Measurements from ENCODE around the gene FAM221B. TPM values are rescaled to one million over a fixed set of nuclear protein-coding genes. Genes with fewer than 3 reads are reported as not detected.

Gene FAM221B
- total RNA-seq, 6 donors from 2014 or later, result 0.10 to 0.15 TPM; not detected in 4

DNA sequence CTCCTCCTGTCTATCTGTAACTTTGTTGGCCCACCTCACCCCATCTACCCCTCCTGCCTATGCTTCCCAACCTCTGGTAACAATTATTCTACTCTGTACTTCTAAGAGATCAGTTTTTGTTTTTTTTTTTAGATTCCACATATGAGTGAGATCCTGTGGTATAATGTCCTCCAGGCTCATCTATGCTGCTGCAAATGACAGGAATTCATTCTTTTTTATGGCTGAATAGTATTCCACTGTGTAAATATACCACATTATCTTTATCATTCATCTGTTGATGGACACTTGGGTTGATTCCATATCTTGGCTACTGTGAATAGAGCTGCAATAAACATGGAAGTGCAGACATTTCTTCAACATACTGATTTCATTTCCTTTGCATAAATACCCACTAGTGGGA, 45.1 kb downstream of the FAM221B start:
- Histone ChIP-seq H3K36me3 (peaks cover 0 to 5% (median 0%) of the 10 kb centered on the region in 4 donors), H3K27ac (no peak overlapping the region), H3K27me3 (no peaks in the 10 kb centered on the region), H3K9me3 (no peaks in the 10 kb centered on the region), H3K4me1 (no peaks in the 10 kb centered on the region), H3K4me3 (no peak overlapping the region)
- TF ChIP-seq POLR2AphosphoS5 (IDR thresholded peaks at IDR 0.05) (no peak), EP300 (IDR thresholded peaks at IDR 0.05) (no peak), POLR2A (IDR thresholded peaks at IDR 0.05) (no peak)
- TF ChIP-seq, protein P1, sequence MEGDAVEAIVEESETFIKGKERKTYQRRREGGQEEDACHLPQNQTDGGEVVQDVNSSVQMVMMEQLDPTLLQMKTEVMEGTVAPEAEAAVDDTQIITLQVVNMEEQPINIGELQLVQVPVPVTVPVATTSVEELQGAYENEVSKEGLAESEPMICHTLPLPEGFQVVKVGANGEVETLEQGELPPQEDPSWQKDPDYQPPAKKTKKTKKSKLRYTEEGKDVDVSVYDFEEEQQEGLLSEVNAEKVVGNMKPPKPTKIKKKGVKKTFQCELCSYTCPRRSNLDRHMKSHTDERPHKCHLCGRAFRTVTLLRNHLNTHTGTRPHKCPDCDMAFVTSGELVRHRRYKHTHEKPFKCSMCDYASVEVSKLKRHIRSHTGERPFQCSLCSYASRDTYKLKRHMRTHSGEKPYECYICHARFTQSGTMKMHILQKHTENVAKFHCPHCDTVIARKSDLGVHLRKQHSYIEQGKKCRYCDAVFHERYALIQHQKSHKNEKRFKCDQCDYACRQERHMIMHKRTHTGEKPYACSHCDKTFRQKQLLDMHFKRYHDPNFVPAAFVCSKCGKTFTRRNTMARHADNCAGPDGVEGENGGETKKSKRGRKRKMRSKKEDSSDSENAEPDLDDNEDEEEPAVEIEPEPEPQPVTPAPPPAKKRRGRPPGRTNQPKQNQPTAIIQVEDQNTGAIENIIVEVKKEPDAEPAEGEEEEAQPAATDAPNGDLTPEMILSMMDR (IDR thresholded peaks at IDR 0.05), result no peak
- ATAC-seq (ENCODE audit: low FRiP score in 2 of 2), result no peak
- no peak for DNase-seq

DNA sequence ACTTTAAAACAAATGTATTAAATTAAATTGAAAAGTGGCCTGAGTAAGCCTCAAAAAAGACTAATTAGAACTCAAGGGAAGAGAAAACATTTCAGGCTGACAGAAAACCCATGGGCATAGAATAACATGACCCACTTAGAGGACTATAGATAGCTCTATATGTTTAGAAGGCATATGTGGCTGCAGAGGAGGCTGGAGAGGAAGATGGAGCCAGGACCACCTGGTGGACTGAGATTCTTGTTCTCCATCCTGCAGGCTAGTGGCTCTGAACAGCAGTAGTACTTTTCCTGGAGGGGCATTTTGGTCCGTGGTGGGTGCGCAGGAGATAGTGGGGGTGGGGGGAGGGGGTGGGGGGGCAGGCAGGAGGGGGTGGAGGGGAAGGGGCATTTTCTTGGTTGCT, 47.5 kb downstream of the FAM221B start:
- no peak overlapping the region for H3K4me3 ChIP-seq
- no peak for ATAC-seq (ENCODE audit: low FRiP score in 2 of 2)
- H3K9me3 ChIP-seq, result no peaks in the 10 kb centered on the region
- no peak for DNase-seq
- H3K27ac ChIP-seq, result no peak overlapping the region
- no peaks in the 10 kb centered on the region for H3K27me3 ChIP-seq
- TF ChIP-seq, protein P1 (IDR thresholded peaks at IDR 0.05), result no peak
- TF ChIP-seq POLR2AphosphoS5 (IDR thresholded peaks at IDR 0.05) (no peak), EP300 (IDR thresholded peaks at IDR 0.05) (no peak), POLR2A (IDR thresholded peaks at IDR 0.05) (no peak)
- peaks cover 0 to 5% (median 0%) of the 10 kb centered on the region in 4 donors for H3K36me3 ChIP-seq
- no peaks in the 10 kb centered on the region for H3K4me1 ChIP-seq
- 75 to 80% methylated on average over 1 to 2 of the region's 2 CpGs for WGBS, 2 donors

DNA sequence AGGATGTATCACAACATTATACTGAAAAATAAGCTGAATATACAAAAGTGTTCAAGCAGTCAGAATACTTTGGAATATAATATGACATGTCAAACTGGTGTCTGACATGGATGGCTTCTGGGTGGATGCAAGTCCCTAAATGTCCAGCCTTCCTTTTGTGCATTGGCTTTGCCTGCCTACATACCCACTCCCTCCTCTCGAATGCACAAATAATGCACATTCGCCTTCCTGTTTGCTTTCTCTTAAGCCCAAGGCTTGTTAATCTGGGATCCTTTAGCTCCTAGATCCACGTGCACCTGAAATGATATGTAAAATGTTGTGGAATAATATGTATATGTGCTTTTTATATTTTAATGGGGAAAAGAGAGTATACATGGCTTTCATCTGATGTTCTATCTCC, 50.0 kb downstream of the FAM221B start:
- H3K4me1 ChIP-seq, result peaks cover 0 to 3% (median 0%) of the 10 kb centered on the region in 4 donors
- H3K36me3 ChIP-seq, result no peaks in the 10 kb centered on the region
- DNase-seq (no peak), ATAC-seq (ENCODE audit: low FRiP score in 2 of 2) (no peak)
- TF ChIP-seq POLR2AphosphoS5 (IDR thresholded peaks at IDR 0.05) (no peak), POLR2A (IDR thresholded peaks at IDR 0.05) (no peak), EP300 (IDR thresholded peaks at IDR 0.05) (no peak)
- TF ChIP-seq, protein P1 (IDR thresholded peaks at IDR 0.05), result no peak
- no peaks in the 10 kb centered on the region for H3K27me3 ChIP-seq
- H3K27ac ChIP-seq, result no peak overlapping the region
- no peak overlapping the region for H3K4me3 ChIP-seq
- 89 to 90% methylated on average over 3 of the region's 3 CpGs for WGBS, 2 donors
- no peaks in the 10 kb centered on the region for H3K9me3 ChIP-seq

DNA sequence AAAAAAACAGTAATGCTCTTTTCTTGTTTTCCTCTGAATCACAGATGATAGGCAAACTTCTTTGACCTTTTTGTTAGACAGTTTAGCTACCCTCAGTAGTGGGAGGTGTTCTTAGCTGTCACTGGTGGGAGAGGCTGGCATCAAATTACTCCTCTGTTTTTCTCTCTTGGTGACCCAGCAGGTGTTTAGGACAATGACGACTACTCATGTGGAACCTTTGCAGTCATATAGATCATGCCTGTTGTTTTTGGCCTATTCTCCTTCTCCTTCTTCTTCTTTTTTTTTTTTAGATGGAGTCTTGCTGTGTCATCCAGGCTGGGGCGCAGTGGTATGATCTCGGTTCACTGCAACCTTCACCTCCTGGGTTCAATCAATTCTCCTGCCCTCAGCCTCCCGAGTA, 52.5 kb downstream of the FAM221B start:
- DNase-seq (no peak), ATAC-seq (ENCODE audit: low FRiP score in 2 of 2) (no peak)
- H3K27ac ChIP-seq, result no peak overlapping the region
- no peaks in the 10 kb centered on the region for H3K9me3 ChIP-seq
- TF ChIP-seq POLR2A (IDR thresholded peaks at IDR 0.05) (no peak), POLR2AphosphoS5 (IDR thresholded peaks at IDR 0.05) (no peak), EP300 (IDR thresholded peaks at IDR 0.05) (no peak)
- TF ChIP-seq, protein P1 (IDR thresholded peaks at IDR 0.05), result no peak
- H3K4me3 ChIP-seq, result no peak overlapping the region
- peaks cover 12 to 15% (median 13%) of the 10 kb centered on the region in 4 donors for H3K4me1 ChIP-seq
- 74 to 78% methylated on average over 4 of the region's 4 CpGs for WGBS, 2 donors
- H3K36me3 ChIP-seq, result no peaks in the 10 kb centered on the region
- H3K27me3 ChIP-seq, result no peaks in the 10 kb centered on the region

DNA sequence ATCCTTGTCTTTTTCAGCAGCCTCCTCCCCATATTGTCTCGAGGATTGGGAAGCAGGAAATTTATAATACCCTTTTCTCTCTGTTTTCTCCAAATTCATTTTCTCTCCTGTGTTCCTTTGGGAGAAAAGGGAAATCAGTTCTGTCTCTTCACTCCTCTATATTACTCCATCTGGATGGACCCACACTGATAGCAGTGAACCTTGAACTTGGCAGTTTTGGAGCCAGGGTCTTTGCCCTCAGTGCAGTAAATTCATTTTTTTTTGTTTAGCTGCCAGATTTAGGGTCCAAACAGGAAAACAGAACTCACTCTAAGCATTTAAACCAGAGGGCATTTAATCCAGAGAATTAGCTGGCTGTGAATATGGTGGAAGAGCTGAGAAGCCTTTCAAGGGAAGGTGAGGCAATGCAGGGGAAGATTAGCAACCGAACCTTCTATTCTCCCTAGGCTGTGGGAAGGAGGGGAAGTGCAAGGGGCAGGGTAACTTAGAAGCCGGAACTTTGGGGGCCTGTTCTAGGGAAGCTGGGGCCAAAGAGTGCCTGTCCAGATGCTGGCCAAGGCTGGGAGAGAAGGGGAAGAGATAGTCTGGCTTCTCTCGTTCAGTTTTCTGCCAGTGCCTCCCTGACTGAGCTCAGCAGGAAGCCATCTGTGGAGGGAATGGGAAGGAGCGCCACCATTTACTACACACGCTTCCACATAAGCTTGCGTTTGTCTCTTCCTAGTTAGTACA, 53.5 kb downstream of the FAM221B start:
- peak; percentile 64 to 81 for ATAC-seq (ENCODE audit: low FRiP score in 2 of 2)

More for the DNA sequence above, 53.5 kb downstream of the FAM221B start:
- Histone ChIP-seq H3K27me3 (no peaks in the 10 kb centered on the region), H3K4me1 (peaks cover 20 to 23% (median 21%) of the 10 kb centered on the region in 4 donors), H3K4me3 (no peak overlapping the region), H3K36me3 (no peaks in the 10 kb centered on the region), H3K9me3 (no peaks in the 10 kb centered on the region), H3K27ac (no peak overlapping the region)
- no peak for DNase-seq
- TF ChIP-seq, protein P1 (IDR thresholded peaks at IDR 0.05), result no peak
- TF ChIP-seq POLR2A (IDR thresholded peaks at IDR 0.05), result no peak
- no peak for TF ChIP-seq POLR2AphosphoS5 (IDR thresholded peaks at IDR 0.05)
- no peak for TF ChIP-seq EP300 (IDR thresholded peaks at IDR 0.05)
- WGBS, 2 donors, result 56 to 74% methylated on average over 7 of the region's 7 CpGs

Data from upper lobe of left lung (tissue), 6 donors.